NCI-H526 (cell line): ENCODE data around the gene ATF2.
"Not testable (repeated sequence)": the region's sequence is repeated elsewhere in the genome, so short reads cannot be mapped to it uniquely, and the experiment has no call there.

Experiments used
- DNase-seq, 2 experiments: peaks; one replicate each; lab custom pipeline; 2025; lab: John Stamatoyannopoulos, UW

The ATF2 gene

GRCh38 chr2:175164235-175164634 lies 3.8 kb downstream of the ATF2 start:
- DNase-seq, result no peak

- DNase-seq, result no peak
Observed at GRCh38 chr2:175158894-175159293, 9.1 kb downstream of the ATF2 start.

- DNase-seq, result no peak
Observed at GRCh38 chr2:175156534-175156933, 11.5 kb downstream of the ATF2 start.

- no peak for DNase-seq
Observed at GRCh38 chr2:175154661-175155082, 13.3 kb downstream of the ATF2 start.

GRCh38 chr2:175152242-175152641 lies 15.8 kb downstream of the ATF2 start:
- DNase-seq, result no peak

- no peak for DNase-seq
Observed at GRCh38 chr2:175151791-175152190, 16.2 kb downstream of the ATF2 start.

GRCh38 chr2:175147186-175147585 lies 20.8 kb downstream of the ATF2 start:
- no peak for DNase-seq

GRCh38 chr2:175143678-175144077 lies 24.3 kb downstream of the ATF2 start:
- no peak for DNase-seq

GRCh38 chr2:175143191-175143590 lies 24.8 kb downstream of the ATF2 start:
- DNase-seq, result no peak

- DNase-seq, result no peak
Observed at GRCh38 chr2:175140332-175140731, 27.7 kb downstream of the ATF2 start.

GRCh38 chr2:175137793-175138192 lies 30.2 kb downstream of the ATF2 start:
- DNase-seq, result no peak

- DNase-seq, result no peak
Observed at GRCh38 chr2:175136334-175137215, 31.4 kb downstream of the ATF2 start.

GRCh38 chr2:175135862-175136261 lies 32.1 kb downstream of the ATF2 start:
- no peak for DNase-seq

GRCh38 chr2:175135177-175135576 lies 32.8 kb downstream of the ATF2 start:
- no peak for DNase-seq

GRCh38 chr2:175131252-175131651 lies 36.8 kb downstream of the ATF2 start:
- DNase-seq, result no peak

- no peak for DNase-seq
Observed at GRCh38 chr2:175126661-175127060, 41.3 kb downstream of the ATF2 start.

- no peak for DNase-seq
Observed at GRCh38 chr2:175123254-175123653, 44.7 kb downstream of the ATF2 start.

- peak; percentile 13 to 41 for DNase-seq
Observed at GRCh38 chr2:175111200-175111657, 56.8 kb downstream of the ATF2 start.

- not testable (repeated sequence) for DNase-seq
Observed at GRCh38 chr2:175108091-175108490, 59.9 kb downstream of the ATF2 start.

- no peak for DNase-seq
Observed at GRCh38 chr2:175107146-175107545, 60.9 kb downstream of the ATF2 start.

- no peak for DNase-seq
Observed at GRCh38 chr2:175103191-175103590, 64.8 kb downstream of the ATF2 start.

- DNase-seq, result no peak
Observed at GRCh38 chr2:175101514-175101913, 66.5 kb downstream of the ATF2 start.

GRCh38 chr2:175097297-175097696 lies 70.7 kb downstream of the ATF2 start:
- no peak for DNase-seq

- DNase-seq, result not testable (repeated sequence)
Observed at GRCh38 chr2:175084117-175084516, 83.9 kb downstream of the ATF2 start.
